GM19468 (cell line): Measurements from ENCODE around the gene DMRTB1.

ENCODE experiments used
- ATAC-seq: cut with Tn5 transposase; IDR thresholded peaks from one replicate; pipeline ENCODE4 v1.9.1; 2021; ENCODE audit warnings: mild to moderate bottlenecking, moderate library complexity, moderate number of reproducible peaks; ENCODE audit not compliant: unreplicated experiment; ENCODE audit errors: extremely low read depth

Gene DMRTB1

GRCh38 chr1:53459321-53460175 is at the start of gene DMRTB1:
TSS of gene DMRTB1 (plus strand) at chr1:53459399. CDS start at chr1:53459454, 55 bp downstream.
- no peak for ATAC-seq

GRCh38 chr1:53409695-53410094 is 49.5 kb upstream of the DMRTB1 start:
- no peak for ATAC-seq

DNA sequence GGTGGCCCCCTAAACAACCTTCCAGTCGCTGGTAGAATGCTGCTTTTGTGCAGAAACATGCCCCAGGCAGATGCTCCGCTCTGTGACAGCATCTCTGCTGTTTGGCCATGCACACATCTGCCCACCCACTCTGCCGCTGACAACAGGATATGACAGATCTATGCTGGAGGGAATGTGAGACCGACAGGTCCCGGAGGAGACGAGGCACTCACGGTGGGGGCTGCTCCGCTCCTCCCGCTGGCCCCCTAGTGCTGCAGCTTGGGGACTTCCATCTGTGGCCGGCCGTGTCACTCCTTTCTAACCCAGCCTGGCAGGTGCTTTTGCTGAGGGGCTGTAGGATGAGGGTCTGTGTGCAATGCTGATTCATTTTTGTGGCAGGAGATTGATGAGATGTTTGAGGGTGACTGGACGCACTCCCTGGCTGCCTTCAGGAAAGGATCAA is 49.1 kb upstream of the DMRTB1 start:
- ATAC-seq: no peak

- ATAC-seq: no peak
Observed at GRCh38 chr1:53410701-53411100, 48.5 kb upstream of the DMRTB1 start.

DNA sequence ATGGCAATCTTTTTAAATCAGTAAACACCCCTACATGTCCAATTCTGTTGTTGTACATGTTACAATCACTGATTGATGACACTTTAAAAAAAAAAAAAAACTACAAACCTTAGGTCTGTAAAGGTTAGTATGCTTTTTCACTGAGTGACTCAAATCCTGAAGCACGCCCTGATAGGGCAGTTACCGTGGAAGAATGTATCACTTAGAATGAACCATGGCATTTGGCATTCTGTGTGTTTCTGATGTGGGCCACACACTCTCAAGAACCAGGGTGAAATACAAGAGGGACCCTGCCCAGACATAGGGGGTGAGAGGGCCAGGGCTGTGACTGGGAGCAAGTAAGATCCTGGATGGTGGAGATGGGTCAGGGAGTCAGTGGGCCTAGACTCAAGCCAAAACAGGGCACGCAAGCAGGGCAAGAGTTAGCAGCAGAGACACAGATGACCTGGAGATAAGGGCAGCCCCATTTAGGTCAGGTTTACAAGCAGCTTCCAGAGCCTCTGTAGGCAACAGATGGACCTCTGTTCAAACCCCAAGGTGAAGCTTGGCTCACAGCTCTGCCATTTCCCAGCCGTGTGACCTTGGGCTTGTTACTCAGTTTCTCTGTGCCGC is 47.6 kb upstream of the DMRTB1 start:
- no peak for ATAC-seq

- no peak for ATAC-seq
Observed at GRCh38 chr1:53412285-53413174, 46.7 kb upstream of the DMRTB1 start.

GRCh38 chr1:53413175-53414001 is 45.8 kb upstream of the DMRTB1 start:
- ATAC-seq: no peak

DNA sequence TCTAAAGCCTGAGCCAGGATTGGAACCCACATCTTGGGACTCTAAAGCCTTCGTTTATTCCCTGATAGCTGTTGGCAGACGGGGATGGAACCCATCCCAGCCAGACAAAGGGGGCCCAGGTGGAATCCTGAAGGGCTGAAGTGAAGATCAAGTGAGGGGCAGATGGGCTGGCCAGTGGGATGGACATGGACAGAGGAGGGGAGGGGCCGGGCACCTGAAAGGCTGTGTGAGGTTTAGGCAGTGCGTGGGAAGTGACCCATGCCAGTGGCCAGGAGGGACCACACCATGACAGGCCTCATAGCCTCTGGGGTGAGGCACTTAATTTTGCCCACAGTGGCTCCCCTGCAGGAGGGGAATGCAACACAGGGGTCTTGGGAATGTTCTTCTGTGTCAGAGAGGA is 44.6 kb upstream of the DMRTB1 start:
- ATAC-seq: no peak

DNA sequence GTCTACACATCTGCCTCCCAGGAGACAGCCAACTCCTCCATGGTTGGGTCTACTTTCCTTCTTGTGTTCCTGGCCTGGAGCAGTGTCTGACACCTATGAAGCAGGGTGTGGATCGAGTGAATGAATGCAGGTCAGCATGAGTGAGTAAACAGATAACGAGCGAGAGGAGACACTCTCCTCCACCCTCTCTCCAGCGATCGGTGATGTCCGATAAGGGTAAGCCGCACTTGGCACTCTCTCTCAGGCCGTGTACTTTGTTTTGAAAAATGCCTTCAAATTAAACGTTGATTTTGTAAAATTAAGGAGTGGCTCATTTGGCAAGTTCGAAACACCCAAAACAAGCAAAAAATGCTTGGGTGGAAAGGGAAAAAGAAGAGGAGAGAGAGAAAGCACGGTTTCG is 43.8 kb upstream of the DMRTB1 start:
- no peak for ATAC-seq

DNA sequence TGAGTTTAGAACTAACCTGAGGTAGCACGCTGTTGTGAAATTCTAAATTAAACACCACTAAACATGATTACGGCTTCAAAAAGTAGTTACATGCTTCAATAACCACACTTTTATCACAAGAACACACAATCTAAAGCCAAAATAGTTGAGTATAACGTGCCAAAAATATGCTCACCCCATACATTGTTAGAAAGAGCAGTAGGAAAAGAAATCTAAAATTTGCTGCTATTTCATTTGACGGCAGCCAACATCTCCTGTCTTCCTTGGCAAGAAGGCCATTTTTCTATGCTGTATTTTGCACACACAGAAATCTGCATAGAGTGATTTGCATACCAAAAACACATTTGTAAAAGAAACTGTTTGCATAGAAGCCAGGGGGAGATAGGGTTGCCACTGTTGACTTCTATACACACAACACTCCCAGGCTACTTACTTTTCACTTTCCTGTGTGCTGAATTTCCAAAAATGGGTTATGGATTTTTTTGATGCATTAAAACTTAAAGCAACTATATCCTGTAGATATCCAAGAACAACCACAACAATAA is 42.9 kb upstream of the DMRTB1 start:
- no peak for ATAC-seq

DNA sequence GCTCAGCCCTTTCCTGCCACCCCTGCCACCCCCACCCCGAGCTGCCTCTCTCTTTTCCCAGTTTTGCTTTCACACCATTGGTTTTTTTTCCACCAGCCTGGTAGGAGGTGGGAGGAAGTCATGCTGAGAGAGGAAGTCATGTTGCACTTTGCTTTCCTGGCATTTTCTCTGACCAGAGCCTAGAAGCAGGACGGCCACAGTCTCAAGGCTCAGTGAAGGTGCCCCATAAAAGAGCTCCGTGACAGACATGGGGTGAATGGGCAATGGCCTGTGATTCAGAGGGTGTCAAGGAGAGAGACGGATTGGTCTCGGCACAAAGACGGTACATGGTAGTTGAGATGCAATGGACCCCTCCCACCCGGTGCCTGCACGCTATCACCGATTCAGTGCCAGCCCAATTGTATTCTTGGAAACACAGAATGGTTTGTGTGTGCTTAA is 42.1 kb upstream of the DMRTB1 start:
- no peak for ATAC-seq

GRCh38 chr1:53419034-53419433 is 40.2 kb upstream of the DMRTB1 start:
- no peak for ATAC-seq

DNA sequence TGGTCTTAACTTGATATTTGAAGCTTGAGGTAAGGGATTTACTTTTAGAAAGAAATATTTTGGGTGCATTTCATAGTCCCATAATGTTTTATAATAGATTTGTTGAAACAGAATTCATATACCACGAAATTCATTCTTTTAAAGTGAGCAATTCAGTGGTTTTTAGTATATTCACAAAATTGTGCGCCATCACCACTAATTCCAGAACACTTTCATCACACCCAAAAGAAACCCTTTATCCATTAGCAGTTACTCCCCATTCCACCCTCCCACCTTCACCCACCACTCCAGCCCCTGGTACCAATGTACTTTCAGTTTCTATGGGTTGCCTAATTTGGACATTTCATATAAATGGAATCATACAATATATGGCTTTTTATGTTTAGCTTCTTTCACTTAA is 38.9 kb upstream of the DMRTB1 start:
- no peak for ATAC-seq

DNA sequence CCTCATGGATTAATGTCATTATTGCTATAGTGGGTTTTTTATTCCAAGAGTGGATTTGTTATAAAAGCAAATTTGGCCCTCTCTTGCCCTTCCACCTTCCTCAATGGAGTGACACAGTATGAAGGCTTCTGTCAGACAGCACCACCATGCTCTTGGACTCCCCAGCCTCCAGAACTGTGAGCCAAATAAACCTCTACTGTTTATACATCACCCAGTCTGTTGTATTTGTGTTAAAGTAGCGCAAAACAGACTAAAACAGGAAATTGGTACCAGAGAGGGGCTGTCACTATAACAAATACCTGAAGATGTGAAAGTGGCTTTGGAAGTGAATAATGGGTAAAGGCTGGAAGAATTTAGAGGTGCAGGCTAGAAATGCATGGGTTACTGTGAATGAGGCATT is 38.0 kb upstream of the DMRTB1 start:
- ATAC-seq: no peak

DNA sequence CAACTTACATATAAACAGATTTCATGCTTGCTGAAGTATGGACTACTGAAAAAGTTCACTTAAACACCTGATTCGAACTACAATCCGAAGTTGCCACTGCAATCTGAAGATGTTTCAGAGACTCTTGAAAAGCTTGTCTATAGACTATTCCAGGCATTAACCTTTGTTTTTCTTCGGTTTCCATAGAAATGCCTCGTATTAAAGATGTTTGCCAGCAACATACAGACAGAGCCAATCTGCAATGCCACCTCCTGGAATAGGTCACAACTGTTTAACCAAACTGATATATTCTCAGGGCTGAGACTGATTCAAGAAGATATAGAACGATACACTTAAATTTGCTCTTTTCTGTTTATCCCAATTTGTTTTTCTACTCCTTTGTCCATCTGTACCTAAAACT is 28.9 kb upstream of the DMRTB1 start:
- ATAC-seq: no peak

GRCh38 chr1:53430779-53431178 is 28.4 kb upstream of the DMRTB1 start:
- no peak for ATAC-seq

- ATAC-seq: no peak
Observed at GRCh38 chr1:53431244-53431643, 28.0 kb upstream of the DMRTB1 start.

GRCh38 chr1:53431805-53432565 is 27.2 kb upstream of the DMRTB1 start:
- ATAC-seq: no peak

GRCh38 chr1:53432611-53433010 is 26.6 kb upstream of the DMRTB1 start:
- no peak for ATAC-seq
